ENCODE measurements around the gene NDUFB8.
A peak's percentile ranks its signal among the peaks of the same experiment; 100 is the strongest.

NDUFB8 gene

DNA sequence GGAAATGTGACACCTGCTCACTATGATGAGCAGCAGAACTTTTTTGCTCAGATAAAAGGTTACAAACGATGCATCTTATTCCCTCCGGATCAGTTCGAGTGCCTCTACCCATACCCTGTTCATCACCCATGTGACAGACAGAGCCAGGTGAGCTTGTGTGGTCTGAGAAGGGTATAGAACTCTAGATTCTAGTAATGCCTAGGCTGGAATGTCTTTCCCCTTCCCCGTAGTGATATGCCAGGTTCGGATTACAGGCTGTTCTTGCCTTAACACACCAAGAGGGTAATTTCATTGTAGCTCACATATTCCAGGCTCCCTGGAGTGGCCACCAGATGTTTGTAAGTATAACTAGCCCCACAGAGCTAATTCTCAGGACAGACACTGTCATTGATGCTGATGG is 15.3 kb upstream of the NDUFB8 start:
- Histone ChIP-seq H3K36me3 (ENCODE audit: control insufficient read depth in 2 of 2, insufficient read depth in 2 of 2, low read length in 2 of 2) (peaks cover 73 to 80% of the 10 kb centered on the region in 2 donors), H3K9ac (ENCODE audit: low read depth in 1 of 2, low read length in 2 of 2) (no peak overlapping the region), H3K27ac (ENCODE audit: low read depth in 2 of 2, low read length in 2 of 2) (no peak overlapping the region), H3K9me3 (ENCODE audit: control insufficient read depth in 2 of 2, low read length in 2 of 2) (no peaks in the 10 kb centered on the region), H3K27me3 (ENCODE audit: control insufficient read depth in 2 of 2, insufficient read depth in 2 of 2, low read length in 2 of 2) (no peaks in the 10 kb centered on the region), H3K4me1 (ENCODE audit: control insufficient read depth in 2 of 2, insufficient read depth in 2 of 2, low read length in 2 of 2) (no peaks in the 10 kb centered on the region), H3K4me3 (ENCODE audit: low read length in 2 of 2) (no peak overlapping the region)

DNA sequence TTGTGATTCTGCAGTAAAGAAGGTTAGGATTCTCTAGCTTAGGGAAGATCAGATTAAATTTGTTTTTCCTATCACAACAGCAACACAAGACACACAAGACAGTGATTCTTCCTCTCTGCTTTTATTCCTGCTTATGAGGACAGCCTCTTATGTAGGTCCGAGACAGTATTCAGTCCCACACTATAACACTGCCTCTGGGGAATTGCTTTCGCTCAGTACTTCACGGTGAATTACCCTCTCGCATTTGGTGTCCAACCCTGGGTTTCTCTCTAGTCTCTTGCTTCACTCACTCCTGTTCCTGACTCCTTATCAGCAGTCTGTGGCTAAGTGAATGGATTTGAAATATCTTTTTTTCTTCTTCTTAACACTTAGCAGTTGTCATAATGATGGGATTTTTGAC is 7.8 kb upstream of the NDUFB8 start:
- Histone ChIP-seq H3K27ac (ENCODE audit: low read depth in 2 of 2, low read length in 2 of 2) (no peak overlapping the region), H3K9ac (ENCODE audit: low read depth in 1 of 2, low read length in 2 of 2) (no peak overlapping the region), H3K27me3 (ENCODE audit: control insufficient read depth in 2 of 2, insufficient read depth in 2 of 2, low read length in 2 of 2) (no peaks in the 10 kb centered on the region), H3K4me3 (ENCODE audit: low read length in 2 of 2) (no peak overlapping the region), H3K4me1 (ENCODE audit: control insufficient read depth in 2 of 2, insufficient read depth in 2 of 2, low read length in 2 of 2) (peaks cover 11 to 12% of the 10 kb centered on the region in 2 donors), H3K9me3 (ENCODE audit: control insufficient read depth in 2 of 2, low read length in 2 of 2) (no peaks in the 10 kb centered on the region), H3K36me3 (ENCODE audit: control insufficient read depth in 2 of 2, insufficient read depth in 2 of 2, low read length in 2 of 2) (peaks cover 25 to 30% of the 10 kb centered on the region in 2 donors)

DNA sequence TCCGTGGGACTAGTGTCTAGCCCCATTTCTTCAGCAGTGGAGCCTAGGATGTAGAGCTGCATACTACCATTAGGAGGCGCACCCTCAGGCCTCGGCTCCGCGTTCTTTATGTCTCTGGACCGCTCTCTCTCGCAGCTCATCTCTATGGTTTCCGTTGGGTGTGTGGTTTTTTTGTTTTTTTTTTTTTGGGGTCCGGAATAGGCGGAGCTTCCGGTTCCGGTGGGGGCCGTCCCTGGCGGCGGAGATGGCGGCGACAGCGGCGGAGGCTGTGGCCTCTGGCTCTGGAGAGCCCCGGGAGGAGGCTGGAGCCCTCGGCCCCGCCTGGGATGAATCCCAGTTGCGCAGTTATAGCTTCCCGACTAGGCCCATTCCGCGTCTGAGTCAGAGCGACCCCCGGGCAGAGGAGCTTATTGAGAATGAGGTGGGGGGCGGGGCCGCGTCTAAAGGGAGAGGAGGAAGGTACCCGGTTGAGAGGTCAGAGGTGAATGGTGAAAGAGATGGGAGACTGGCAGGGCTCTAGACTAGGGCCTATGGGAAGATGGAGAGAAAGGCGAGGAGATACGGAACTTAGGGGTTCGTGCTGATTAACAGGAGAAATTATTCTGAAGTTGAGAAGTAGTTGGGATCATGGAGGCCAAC is 6.2 kb upstream of the NDUFB8 start, which contains the start of gene HIF1AN:
HIF1AN (plus strand) TSS at position 229 of the 639 bp plus-strand sequence; CDS start at position 245, 16 bp downstream.
- Histone ChIP-seq H3K36me3 (ENCODE audit: control insufficient read depth in 2 of 2, insufficient read depth in 2 of 2, low read length in 2 of 2) (peaks cover 16% of the 10 kb centered on the region in 2 donors), H3K9me3 (ENCODE audit: control insufficient read depth in 2 of 2, low read length in 2 of 2) (no peaks in the 10 kb centered on the region), H3K4me1 (ENCODE audit: control insufficient read depth in 2 of 2, insufficient read depth in 2 of 2, low read length in 2 of 2) (peaks cover 11 to 12% of the 10 kb centered on the region in 2 donors), H3K27ac (ENCODE audit: low read depth in 2 of 2, low read length in 2 of 2) (peak within 1 kb of the TSS in 1 of 2 donors; percentile 49), H3K27me3 (ENCODE audit: control insufficient read depth in 2 of 2, insufficient read depth in 2 of 2, low read length in 2 of 2) (no peaks in the 10 kb centered on the region), H3K4me3 (ENCODE audit: low read length in 2 of 2) (peak within 1 kb of the TSS; percentile 79 to 87), H3K9ac (ENCODE audit: low read depth in 1 of 2, low read length in 2 of 2) (peak within 1 kb of the TSS; percentile 48 to 72)

DNA sequence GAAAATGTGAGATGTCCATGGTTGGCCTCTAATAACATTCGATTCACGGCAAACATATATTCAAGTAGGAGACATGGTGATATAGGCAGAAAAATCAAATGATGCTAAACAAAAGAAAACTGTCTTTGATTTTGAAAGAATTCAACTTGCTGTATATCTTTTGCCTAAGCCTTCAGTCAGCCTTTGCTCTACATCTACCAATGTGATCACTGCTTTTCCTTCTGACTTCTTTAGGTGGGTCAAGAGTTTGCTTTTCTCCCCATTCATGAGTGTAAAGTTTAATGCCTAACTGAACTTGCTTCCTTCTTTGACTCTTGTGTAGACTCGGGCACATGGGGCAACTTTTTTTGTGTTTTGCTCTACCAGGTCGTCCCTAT is 5.7 kb upstream of the NDUFB8 start:
- Histone ChIP-seq H3K36me3 (ENCODE audit: control insufficient read depth in 2 of 2, insufficient read depth in 2 of 2, low read length in 2 of 2) (peaks cover 11% of the 10 kb centered on the region in 2 donors), H3K4me1 (ENCODE audit: control insufficient read depth in 2 of 2, insufficient read depth in 2 of 2, low read length in 2 of 2) (peaks cover 12 to 13% of the 10 kb centered on the region in 2 donors), H3K9ac (ENCODE audit: low read depth in 1 of 2, low read length in 2 of 2) (peak overlapping the region in 1 of 2 donors; percentile 9), H3K4me3 (ENCODE audit: low read length in 2 of 2) (peak overlapping the region; percentile 79 to 87), H3K9me3 (ENCODE audit: control insufficient read depth in 2 of 2, low read length in 2 of 2) (no peaks in the 10 kb centered on the region), H3K27ac (ENCODE audit: low read depth in 2 of 2, low read length in 2 of 2) (peak overlapping the region in 1 of 2 donors; percentile 49), H3K27me3 (ENCODE audit: control insufficient read depth in 2 of 2, insufficient read depth in 2 of 2, low read length in 2 of 2) (no peaks in the 10 kb centered on the region)

DNA sequence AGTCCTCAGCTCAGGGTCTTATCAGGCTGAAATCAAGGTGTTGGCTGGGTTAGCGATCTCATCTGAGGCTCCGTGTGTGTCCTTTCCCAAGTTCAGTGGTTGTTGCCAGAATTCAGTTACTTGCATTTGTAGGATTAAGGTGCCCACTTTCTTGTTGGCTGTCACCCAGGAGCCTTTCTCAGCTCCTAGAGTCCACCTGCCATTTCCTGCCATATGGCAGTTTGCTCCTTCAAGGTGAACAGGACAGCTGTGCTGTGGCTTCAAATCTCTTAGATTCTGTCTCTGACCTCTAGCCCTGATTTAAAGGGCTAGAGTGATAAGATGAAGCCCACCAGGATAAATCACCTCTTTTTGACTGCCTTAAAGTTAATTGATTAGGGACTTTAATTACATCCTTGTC is 5.1 kb upstream of the NDUFB8 start:
- no peak overlapping the region for H3K4me3 ChIP-seq (ENCODE audit: low read length in 2 of 2)
- no peaks in the 10 kb centered on the region for H3K9me3 ChIP-seq (ENCODE audit: control insufficient read depth in 2 of 2, low read length in 2 of 2)
- peaks cover 16 to 17% of the 10 kb centered on the region in 2 donors for H3K4me1 ChIP-seq (ENCODE audit: control insufficient read depth in 2 of 2, insufficient read depth in 2 of 2, low read length in 2 of 2)
- no peak overlapping the region for H3K9ac ChIP-seq (ENCODE audit: low read depth in 1 of 2, low read length in 2 of 2)
- H3K27ac ChIP-seq (ENCODE audit: low read depth in 2 of 2, low read length in 2 of 2), result no peak overlapping the region
- no peaks in the 10 kb centered on the region for H3K27me3 ChIP-seq (ENCODE audit: control insufficient read depth in 2 of 2, insufficient read depth in 2 of 2, low read length in 2 of 2)
- H3K36me3 ChIP-seq (ENCODE audit: control insufficient read depth in 2 of 2, insufficient read depth in 2 of 2, low read length in 2 of 2), result peaks cover 9 to 10% of the 10 kb centered on the region in 2 donors

DNA sequence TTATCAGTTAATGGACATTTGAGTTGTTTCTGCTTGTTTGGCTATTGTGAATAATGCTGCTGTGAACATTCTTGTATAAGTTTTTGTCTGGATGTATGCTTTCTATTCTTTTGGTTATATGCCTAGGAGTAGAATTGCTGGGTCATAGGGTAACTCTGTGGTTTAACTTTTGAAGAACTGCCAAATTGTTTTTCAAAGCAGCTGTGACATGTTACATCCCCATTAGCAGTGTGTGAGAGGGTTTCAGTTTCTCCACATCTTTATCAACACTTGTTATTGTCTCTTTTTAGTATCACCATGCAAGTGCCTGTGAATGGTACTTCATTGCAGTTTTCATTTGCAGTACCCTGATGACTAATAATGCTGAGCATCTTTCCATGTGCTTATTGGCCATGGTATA is 2.1 kb upstream of the NDUFB8 start:
- no peak overlapping the region for H3K27ac ChIP-seq (ENCODE audit: low read depth in 2 of 2, low read length in 2 of 2)
- H3K4me1 ChIP-seq (ENCODE audit: control insufficient read depth in 2 of 2, insufficient read depth in 2 of 2, low read length in 2 of 2), result peaks cover 15 to 23% of the 10 kb centered on the region in 2 donors
- no peak overlapping the region for H3K4me3 ChIP-seq (ENCODE audit: low read length in 2 of 2)
- no peak overlapping the region for H3K9ac ChIP-seq (ENCODE audit: low read depth in 1 of 2, low read length in 2 of 2)
- H3K36me3 ChIP-seq (ENCODE audit: control insufficient read depth in 2 of 2, insufficient read depth in 2 of 2, low read length in 2 of 2), result peaks cover 3 to 4% of the 10 kb centered on the region in 2 donors
- H3K27me3 ChIP-seq (ENCODE audit: control insufficient read depth in 2 of 2, insufficient read depth in 2 of 2, low read length in 2 of 2), result no peaks in the 10 kb centered on the region
- no peaks in the 10 kb centered on the region for H3K9me3 ChIP-seq (ENCODE audit: control insufficient read depth in 2 of 2, low read length in 2 of 2)

DNA sequence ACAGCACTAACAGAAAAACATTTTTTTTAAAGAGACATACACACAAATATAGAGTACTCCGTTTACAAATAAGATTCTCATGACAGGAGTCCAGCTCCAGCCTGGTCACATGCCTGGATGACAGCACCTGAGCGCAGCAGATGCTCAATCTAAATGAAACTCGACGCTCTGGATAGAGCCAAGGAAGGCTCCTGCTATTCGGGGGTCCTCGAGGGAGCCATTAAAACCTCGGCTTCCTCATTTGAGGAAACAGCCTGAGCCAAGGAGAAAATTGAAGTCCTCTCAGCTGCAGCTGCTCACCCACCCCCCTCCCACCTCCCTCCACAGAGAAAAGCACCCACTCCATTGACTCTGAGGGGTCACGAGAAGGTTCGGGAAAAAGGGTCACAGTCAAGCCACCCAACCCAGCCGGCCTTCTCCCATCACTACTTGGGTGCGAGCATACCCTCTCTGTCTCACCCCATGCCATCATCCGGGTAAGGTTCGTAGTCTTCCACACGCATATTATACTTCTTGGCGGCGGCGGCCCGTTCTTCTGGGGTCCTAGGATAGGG is 673 bp downstream of the NDUFB8 start:
- Histone ChIP-seq H3K9ac (ENCODE audit: low read depth in 1 of 2, low read length in 2 of 2) (peak overlapping the region; percentile 96 to 97), H3K27me3 (ENCODE audit: control insufficient read depth in 2 of 2, insufficient read depth in 2 of 2, low read length in 2 of 2) (no peaks in the 10 kb centered on the region), H3K9me3 (ENCODE audit: control insufficient read depth in 2 of 2, low read length in 2 of 2) (no peaks in the 10 kb centered on the region), H3K4me1 (ENCODE audit: control insufficient read depth in 2 of 2, insufficient read depth in 2 of 2, low read length in 2 of 2) (peaks cover 5 to 18% of the 10 kb centered on the region in 2 donors), H3K27ac (ENCODE audit: low read depth in 2 of 2, low read length in 2 of 2) (peak overlapping the region; percentile 64 to 77), H3K36me3 (ENCODE audit: control insufficient read depth in 2 of 2, insufficient read depth in 2 of 2, low read length in 2 of 2) (peaks cover 29 to 31% of the 10 kb centered on the region in 2 donors), H3K4me3 (ENCODE audit: low read length in 2 of 2) (peak overlapping the region; percentile 95 to 98)

DNA sequence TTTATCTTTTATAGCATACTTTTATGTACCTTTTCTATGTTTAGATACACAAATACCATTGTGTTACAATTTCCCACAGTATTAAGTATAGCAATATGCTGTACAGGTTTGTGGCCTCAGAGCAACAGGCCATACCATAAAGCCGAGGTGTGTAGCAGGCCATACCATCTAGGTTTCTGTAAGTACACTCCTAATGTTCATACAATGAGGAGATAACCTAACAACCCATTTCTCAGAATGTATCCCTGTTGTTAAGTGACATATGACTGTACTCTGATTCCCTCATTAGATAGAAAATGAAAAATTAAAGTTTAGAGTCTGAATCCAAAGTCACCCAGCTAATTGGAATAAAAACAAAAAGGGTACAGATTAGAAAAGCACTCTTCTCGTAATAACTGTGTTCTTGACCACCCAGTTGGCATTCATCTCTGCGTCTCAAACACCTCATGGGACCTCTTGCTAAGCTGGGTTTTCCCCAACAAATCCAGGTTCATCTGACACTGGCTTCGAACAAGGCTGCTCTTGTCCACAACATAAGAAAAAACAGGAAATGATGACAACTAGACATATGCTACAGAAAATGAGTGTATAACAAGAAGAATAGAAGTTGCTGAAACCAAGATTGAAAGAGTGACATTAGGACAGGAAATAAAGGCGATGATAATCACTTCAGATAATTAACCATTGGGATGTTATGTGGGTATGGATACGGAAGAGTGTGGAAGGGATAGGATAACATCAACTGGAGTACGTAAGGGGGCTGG is 1.4 kb downstream of the NDUFB8 start:
- Histone ChIP-seq H3K4me1 (ENCODE audit: control insufficient read depth in 2 of 2, insufficient read depth in 2 of 2, low read length in 2 of 2) (peaks cover 5 to 18% of the 10 kb centered on the region in 2 donors), H3K27ac (ENCODE audit: low read depth in 2 of 2, low read length in 2 of 2) (no peak overlapping the region), H3K4me3 (ENCODE audit: low read length in 2 of 2) (peak overlapping the region; percentile 95 to 98), H3K27me3 (ENCODE audit: control insufficient read depth in 2 of 2, insufficient read depth in 2 of 2, low read length in 2 of 2) (no peaks in the 10 kb centered on the region), H3K9me3 (ENCODE audit: control insufficient read depth in 2 of 2, low read length in 2 of 2) (no peaks in the 10 kb centered on the region), H3K36me3 (ENCODE audit: control insufficient read depth in 2 of 2, insufficient read depth in 2 of 2, low read length in 2 of 2) (peaks cover 31 to 37% of the 10 kb centered on the region in 2 donors), H3K9ac (ENCODE audit: low read depth in 1 of 2, low read length in 2 of 2) (peak overlapping the region; percentile 96 to 97)

DNA sequence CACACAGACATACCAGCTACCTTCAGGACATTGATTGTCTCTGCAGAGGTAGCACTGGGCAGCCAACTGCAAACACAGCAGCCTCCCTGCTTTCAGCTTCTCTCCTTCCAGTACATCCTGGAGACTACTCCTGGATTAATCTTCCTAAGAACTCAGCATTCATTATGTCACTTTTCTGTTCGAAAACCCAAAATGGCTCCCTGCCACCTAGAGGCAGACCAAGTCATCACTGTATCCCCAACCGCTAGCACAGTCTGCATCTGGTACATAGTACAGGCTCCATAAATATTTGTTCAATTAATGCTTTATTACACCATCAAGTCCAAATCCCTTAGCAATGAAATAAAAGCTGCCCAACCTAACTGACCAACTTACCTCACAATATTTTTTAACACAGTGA is 5.0 kb downstream of the NDUFB8 start:
- H3K4me3 ChIP-seq (ENCODE audit: low read length in 2 of 2), result no peak overlapping the region
- no peak overlapping the region for H3K27ac ChIP-seq (ENCODE audit: low read depth in 2 of 2, low read length in 2 of 2)
- H3K9me3 ChIP-seq (ENCODE audit: control insufficient read depth in 2 of 2, low read length in 2 of 2), result no peaks in the 10 kb centered on the region
- H3K4me1 ChIP-seq (ENCODE audit: control insufficient read depth in 2 of 2, insufficient read depth in 2 of 2, low read length in 2 of 2), result peaks cover 0 to 12% of the 10 kb centered on the region in 2 donors
- no peaks in the 10 kb centered on the region for H3K27me3 ChIP-seq (ENCODE audit: control insufficient read depth in 2 of 2, insufficient read depth in 2 of 2, low read length in 2 of 2)
- no peak overlapping the region for H3K9ac ChIP-seq (ENCODE audit: low read depth in 1 of 2, low read length in 2 of 2)
- peaks cover 31 to 42% of the 10 kb centered on the region in 2 donors for H3K36me3 ChIP-seq (ENCODE audit: control insufficient read depth in 2 of 2, insufficient read depth in 2 of 2, low read length in 2 of 2)

DNA sequence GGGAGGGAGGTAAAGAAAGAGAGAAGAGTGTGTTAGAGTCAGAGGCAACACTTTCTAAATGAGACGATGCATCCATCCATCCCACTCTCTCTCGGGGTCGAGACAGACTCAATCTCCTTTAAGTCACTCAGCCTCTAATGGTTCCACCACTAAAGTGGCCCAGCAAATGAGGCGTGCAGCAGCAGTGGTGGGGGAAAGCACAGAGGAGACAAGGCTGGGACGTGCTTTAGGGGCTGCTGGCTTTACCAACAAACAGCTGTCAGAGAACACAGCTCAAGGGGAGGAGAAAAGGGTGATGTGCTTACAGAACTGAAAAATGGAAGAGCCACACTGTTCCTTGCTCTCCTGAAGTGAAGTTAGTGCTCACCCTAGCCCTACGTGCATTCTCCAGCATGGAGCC is 5.5 kb downstream of the NDUFB8 start:
- Histone ChIP-seq H3K9ac (ENCODE audit: low read depth in 1 of 2, low read length in 2 of 2) (no peak overlapping the region), H3K4me3 (ENCODE audit: low read length in 2 of 2) (no peak overlapping the region), H3K27ac (ENCODE audit: low read depth in 2 of 2, low read length in 2 of 2) (no peak overlapping the region), H3K9me3 (ENCODE audit: control insufficient read depth in 2 of 2, low read length in 2 of 2) (no peaks in the 10 kb centered on the region), H3K4me1 (ENCODE audit: control insufficient read depth in 2 of 2, insufficient read depth in 2 of 2, low read length in 2 of 2) (peaks cover under 1 to 14% of the 10 kb centered on the region in 2 donors), H3K36me3 (ENCODE audit: control insufficient read depth in 2 of 2, insufficient read depth in 2 of 2, low read length in 2 of 2) (peaks cover 31 to 42% of the 10 kb centered on the region in 2 donors), H3K27me3 (ENCODE audit: control insufficient read depth in 2 of 2, insufficient read depth in 2 of 2, low read length in 2 of 2) (peaks cover 0 to 4% of the 10 kb centered on the region in 2 donors)

Measured in mucosa of rectum (tissue), 2 donors.